Measurements from ENCODE around the gene ESRP2. TPM values are rescaled to one million over a fixed set of nuclear protein-coding genes. Genes with fewer than 3 reads are reported as not detected.

Gene ESRP2
- total RNA-seq (2014; rRNA removed; shearing (Covaris generic)): 104 and 122 TPM in 2 replicates

DNA sequence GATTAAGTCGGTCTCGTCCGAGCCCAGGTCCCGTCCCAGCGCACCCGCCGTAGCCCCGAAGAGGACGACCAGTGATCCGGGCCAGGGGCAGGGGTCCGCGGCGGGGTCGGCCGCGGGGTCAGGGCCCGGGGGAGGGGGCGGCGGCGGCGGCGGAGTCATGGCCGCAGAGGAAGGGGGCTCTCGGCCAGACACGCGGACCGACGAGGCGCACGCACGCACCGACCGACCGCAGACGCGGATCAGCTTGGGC is at the start of gene ESRP2:
ESRP2 (minus strand) TSS at position 241 of the 250 bp plus-strand sequence; CDS start at position 159, 82 bp downstream.
- no peak for DNase-seq (ENCODE audit: low spot score)

DNA sequence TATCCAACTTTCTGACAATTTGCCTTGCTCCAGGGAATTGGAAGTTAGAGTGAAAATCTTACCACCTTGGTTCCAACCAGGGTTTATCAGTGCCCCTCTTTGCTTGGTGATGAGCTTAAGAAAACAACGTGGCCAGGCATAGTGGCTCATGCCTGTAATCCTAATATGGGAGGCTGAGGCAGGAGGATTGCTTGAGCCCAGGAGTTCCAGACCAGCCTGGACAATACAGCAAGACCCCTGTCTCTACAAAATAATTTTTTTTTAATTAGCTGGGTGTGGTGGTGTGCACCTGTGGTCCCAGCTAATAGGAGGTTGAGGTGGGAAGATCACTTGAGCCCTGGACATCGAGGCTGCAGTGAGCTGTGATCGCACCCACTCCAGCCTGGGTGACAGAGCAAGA is 49.8 kb upstream of the ESRP2 start:
- DNase-seq (ENCODE audit: low spot score): no peak

DNA sequence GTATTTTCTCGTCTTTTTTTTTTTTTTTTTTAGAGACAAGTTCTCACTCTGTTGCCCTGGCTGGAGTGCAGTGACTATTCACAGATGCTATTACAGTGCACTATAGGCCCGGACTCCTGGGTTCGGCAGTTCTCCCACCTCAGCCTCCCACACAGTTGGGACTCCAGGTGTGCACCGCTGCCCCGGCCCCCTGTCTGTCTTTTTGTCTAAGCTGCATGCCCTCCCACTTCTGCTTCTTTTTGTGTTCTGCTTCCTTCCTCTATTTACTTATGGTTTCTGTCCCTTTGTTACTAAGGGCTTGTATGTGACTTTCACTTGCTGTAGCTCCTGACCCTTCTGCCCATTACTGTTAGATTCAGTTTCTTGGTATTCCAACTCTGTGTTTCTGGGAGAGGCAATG is 48.9 kb upstream of the ESRP2 start:
- DNase-seq (ENCODE audit: low spot score): no peak

DNA sequence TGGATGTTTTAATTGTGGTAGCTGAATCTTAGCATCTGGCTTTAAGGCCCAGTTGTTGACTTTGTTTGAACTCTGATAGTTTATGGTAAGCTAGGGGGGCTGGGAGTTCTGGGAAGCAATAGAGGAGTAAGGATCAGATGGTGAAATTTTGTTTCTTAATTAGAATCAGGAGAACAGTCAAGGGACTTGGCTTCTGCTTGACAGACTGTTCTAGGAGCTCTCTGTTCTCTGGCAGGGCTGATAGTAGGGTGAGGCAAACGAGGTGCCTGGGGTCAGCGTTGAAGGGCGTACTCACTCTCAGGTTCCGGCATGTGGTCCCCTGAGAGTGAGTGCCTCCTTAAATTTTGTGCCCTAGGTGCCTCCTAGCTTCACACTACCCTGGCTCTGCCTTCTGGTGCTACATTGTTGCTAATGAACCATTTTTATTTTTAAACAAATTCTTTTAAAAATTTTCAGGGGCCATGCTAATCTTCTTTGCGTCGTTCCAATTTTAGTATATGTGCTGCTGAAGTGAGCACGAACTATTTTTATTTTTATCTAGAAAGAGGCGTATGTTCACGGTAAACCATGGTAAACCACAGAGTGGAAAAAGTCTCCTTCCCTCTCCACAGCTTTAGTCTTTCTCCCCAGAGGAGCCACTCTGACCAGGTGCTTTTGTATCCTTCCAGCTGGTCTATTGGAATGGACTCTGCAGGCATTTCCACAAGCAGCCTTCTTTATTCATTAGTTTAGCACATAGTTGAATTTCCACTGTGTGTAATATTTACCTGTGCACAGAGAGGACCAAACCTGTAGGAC is 48.1 kb upstream of the ESRP2 start:
- no peak for DNase-seq (ENCODE audit: low spot score)

DNA sequence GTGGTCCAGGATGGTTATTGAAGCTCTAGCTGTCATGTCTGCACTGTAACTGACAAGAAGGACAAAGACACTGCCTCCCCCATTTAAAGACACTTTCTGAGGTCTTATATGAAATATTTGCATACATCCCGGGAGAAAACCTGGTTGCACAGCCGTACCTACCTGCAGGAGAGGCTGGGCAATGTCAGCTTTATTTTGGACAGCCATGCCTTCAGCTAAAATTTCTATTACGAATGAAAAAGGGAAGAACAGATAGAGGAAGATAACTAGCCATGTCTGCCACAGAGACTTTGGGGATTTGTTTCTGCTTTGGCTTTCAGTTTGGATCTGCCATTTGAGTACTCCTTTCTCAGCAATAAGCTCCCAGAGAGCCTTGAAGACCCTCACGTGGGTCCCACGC is 47.4 kb upstream of the ESRP2 start:
- DNase-seq (ENCODE audit: low spot score): no peak

DNA sequence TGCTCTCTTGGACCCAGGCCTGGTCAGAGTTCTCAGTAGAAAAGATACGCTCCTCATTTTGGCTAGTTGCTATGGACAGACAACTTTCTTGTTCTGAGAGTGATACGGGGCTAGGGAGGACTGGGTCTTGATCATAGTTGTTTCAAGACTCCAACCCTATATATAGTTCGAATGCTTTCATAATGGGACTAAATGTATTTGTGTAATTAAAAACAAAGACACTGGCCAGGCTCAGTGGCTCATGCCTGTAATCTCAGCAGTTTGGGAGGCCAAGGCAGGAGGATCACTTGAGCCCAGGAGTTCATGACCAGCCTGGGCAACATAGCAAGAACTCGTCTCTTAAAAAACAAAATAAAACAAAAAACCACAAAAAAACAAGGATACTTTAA is 46.1 kb upstream of the ESRP2 start:
- DNase-seq (ENCODE audit: low spot score): no peak

DNA sequence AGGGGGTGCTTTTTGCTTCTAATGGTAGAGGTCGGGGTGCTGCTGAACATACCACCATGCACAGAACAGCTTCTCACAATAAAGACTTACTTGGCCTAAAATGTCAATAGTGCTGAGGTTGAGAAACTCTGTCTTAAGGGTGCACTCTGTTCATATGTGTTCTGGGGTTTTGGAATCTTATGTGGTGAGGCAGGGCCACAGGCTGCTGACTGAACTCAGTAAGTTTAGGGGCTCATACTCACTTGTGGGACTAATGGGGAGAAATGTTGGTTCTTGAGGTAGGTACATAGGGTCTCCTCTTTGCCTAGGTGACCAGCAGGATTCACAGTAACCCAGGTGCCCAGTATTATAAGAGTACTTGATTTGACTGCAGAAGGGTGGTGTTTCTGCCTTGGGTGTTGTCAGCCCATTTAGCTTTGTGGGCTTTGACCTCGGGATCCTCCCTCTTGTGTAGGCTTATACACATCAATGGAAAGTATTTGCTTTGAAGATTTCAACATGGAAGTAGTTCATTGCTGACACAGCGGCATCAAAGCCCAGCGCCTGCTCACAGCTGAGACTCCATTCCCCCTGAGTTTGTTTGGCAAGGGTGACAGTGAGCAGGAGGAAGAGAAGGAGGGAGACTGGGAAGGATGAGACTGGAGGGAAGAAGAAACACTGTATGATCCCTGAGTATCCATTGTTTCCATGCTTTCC is 45.6 kb upstream of the ESRP2 start:
- DNase-seq (ENCODE audit: low spot score): no peak

DNA sequence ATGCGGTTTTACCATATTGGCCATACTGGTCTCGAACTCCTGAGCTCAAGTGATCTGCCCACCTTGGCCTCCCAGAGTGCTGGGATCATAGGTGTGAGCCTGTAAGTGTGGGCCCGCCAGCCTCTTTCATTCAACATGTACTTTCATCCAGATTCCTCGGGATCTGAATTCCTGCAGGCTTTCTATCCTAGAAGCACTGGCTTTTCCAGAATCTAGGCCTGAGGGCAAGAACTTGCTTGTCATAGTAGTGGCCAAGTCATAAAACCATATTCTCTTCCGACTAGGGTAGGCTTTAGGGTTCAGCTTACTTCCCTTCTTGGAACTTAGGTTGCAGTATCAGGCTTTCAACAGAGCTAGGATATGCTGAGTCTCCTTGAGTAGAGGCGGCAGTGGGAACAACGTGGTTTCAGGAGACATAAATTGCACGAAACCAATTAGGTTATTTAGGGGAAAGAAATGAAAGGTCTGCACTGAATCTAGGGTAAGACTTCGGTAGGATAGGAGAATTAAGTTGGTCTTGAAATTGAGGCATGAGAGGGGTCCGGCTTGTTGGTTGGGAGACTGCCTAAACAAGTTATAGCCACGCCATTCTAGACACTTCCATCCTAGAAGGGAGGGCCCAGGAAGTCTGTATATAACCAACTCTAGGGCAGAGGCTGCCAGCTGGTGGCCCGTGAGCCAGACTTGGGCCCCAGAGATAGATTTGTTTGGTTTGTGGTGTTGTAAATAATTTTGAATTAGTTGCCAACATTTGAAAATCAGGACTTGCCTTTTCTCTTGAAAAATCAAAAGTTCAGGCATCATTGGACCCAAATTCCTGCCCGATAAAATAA is 44.0 kb upstream of the ESRP2 start:
- no peak for DNase-seq (ENCODE audit: low spot score)

DNA sequence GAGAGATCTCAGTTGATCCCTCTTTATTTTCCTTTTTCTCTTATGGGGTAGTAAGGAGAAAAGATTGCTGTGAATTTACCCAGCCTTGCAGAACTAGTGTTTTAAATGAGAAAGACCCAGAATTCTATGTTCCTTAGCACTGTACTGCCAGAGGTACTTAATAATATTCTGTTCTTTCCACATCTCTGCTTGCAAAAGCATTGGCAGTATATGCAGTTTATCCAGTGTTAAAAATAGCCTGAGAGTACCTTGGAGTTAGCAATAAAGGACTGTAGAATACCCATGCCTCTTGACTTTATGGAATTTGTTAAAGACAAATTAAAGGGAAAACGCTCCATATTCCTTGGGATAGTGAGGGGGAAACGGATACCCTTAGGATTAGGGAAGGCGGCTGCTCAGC is 40.3 kb upstream of the ESRP2 start:
- DNase-seq (ENCODE audit: low spot score): no peak

DNA sequence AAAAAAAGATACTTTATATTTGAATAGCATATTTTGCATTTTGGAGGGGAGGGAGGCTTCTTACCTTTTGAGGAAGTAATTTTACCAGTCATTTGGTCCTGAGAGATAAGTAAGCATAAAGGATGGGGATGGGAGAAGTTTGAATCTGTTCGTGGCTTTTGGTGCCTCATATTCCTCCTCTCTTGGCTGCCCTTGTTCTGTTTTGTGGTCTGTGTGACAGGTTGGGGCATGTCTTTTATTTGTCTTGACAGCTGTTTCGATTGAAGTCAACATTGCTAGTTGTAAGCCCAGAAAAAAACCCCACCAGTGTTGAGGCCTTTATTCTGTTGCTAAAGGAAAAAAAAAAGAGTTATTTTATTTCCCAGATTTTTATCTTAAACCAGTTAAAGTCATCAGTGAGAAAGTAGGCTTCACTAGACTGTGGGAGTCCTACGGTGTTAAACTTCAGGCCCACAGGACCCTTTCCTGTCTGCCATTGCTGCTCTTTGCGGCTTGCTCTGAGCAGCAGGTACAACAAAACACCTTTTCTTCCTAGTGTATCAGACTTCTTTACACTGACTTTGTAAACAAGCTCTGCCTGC is 39.8 kb upstream of the ESRP2 start:
- no peak for DNase-seq (ENCODE audit: low spot score)

DNA sequence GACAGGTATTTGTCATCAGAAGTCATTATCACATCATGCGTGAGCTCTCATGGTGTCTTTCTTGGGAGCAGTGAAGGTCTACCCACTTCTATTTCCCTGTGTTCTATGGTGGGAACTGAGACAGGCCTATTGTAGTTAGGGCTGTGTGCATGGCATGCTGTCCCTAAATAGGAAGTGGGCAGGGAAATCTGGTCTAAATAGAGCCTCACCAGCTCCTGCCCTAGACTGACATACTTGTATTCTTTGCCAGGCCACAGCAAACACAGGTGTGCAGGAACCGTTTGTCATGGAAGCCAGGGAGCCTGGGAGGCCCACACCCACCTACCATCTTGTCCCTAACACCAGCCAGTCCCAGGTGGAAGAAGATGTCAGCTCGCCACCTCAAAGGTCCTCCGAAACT is 38.5 kb upstream of the ESRP2 start:
- no peak for DNase-seq (ENCODE audit: low spot score)

DNA sequence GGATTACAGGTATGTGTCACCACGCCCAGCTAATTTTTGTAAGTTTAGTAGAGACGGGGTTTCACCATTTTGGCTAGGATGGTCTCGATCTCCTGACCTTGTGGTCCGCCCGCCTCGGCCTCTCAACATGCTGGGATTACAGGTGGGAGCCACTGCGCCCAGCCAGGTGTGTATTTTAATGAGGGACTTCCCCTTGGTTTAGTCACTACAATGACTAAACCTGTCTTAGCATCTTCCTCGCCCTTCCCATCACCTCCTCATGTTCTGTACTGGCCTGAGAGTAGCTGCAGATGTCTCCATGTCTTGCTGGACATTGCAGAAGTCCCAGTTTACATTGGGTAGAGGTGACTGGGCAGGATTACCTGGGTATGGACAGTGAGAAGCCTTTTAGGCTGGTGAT is 38.0 kb upstream of the ESRP2 start:
- DNase-seq (ENCODE audit: low spot score): no peak

DNA sequence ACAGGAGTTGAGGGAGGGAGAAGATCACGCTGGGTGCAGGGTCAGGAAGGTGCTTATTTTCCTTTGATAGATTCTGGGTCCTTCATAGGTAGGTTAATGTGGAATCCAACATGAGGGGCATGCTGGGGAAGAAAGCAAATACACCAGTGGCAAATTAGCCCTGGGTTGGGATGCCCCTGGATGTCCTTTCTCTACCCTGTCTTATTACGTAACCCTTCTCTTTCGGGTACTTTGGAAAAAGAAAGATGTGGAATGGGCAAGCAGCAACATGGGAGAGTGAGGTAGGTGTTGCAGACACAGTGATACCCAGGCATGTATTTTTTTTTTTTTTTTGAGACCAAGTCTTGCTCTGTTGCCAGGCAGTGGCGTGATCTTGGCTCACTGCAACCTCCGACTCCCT is 37.5 kb upstream of the ESRP2 start:
- no peak for DNase-seq (ENCODE audit: low spot score)

DNA sequence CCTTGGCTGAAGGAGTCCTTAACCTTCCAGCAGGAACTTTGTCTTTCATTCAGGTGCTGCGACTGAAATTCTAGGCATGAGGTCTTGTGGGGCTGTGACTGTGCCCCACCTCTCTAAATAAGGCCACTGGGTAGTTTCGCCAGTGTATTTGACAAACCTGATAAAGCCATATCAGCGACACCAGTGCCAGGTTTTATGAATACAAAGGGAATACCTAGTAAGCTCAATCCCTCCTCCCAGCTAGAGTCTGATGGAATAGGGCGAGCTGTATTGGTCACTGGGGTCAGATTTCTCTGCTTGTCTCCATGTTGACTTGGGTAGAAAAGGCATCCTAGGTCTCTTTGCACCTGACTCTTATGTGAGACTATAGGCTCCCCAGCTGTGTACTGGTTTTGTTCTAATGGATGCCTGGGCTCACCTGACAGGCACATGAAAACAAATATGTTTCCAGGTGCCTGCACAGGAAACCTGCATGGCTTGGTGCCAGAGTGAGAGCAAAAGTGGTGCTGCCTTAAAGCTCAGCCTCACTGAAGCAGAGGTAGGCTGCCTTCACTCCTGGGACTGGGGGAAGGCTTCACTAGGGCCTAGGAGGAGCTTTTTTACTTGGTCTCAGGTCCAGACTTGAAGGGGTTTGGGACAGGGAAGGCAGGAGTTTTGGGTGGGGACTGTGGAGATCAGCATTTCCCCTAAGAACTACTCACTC is 36.7 kb upstream of the ESRP2 start:
- DNase-seq (ENCODE audit: low spot score): no peak

DNA sequence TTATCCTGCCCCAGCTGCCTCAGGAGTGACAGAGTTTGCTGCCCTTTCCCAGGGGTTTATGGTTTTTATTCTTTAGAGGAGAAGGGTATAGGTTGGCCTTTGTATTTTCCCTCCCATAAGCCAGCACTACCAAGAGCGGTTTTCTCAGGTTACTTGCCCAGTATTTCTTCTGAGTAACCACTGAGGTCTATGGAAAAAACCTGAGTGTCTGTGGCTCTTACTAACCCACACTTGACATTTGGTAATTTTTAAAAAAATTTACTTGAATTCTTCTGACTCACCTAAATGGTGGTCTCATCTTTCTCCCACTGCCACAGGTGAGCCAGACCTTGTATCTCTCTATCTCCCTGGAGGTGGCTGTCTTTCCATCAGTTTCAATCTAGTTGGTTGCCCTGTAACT is 34.4 kb upstream of the ESRP2 start:
- DNase-seq (ENCODE audit: low spot score): no peak

DNA sequence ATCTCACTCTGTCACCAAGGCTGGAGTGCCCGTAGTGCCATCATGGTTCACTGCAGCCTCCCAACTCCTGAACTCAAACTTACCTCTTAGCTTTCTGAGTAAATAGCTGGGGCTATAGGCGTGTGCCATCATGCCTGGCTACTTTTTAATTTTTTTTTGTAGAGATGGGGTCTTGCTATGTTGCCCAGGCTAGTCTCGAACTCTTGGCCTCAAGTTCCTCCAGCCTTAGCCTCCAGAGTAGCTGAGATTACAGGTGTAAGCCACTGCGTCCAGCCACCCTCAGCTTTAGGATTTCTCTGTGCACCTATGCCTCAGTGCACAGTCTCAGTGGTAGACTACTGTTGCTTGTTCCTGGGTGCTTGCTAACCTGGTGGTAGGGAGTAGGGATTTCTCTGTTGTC is 33.9 kb upstream of the ESRP2 start:
- no peak for DNase-seq (ENCODE audit: low spot score)

DNA sequence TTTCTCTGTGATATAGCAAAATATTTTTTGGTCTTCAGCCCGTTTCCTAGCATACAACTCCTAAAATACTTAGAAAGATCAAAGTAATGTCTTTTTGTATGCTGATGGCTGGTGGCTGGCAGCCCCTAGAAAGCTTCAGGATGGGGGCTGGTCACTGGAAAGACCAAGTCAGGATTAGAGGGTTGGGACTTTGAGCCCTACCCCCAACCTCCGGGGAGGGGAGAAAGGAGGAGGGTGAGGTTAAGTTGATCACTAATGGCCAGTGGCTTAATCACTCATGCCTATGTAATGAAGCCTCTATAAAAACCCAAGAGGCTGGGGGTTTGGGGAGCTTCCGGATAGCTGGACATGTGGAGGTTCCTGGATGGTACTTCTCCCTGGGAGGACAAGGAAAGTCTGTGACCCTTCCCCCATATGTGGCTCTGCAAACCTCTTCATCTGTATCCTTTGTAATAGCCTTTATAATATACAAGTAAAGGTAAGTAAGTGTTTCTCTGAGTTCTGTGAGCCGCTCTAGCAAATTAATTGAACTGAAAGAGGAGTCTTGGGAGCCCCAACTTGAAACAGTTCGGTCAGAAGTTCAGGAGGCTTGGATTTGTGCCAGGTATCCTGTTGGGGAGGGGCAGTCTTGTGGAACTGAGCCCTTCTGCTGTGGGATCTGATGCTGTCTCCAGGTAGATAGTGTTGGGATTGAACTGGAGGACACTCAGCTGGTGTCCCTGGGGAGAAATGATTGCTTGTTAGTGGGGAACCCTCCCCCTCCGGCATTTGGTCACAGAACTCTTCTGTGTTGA is 31.9 kb upstream of the ESRP2 start:
- DNase-seq (ENCODE audit: low spot score): peak; percentile 45

DNA sequence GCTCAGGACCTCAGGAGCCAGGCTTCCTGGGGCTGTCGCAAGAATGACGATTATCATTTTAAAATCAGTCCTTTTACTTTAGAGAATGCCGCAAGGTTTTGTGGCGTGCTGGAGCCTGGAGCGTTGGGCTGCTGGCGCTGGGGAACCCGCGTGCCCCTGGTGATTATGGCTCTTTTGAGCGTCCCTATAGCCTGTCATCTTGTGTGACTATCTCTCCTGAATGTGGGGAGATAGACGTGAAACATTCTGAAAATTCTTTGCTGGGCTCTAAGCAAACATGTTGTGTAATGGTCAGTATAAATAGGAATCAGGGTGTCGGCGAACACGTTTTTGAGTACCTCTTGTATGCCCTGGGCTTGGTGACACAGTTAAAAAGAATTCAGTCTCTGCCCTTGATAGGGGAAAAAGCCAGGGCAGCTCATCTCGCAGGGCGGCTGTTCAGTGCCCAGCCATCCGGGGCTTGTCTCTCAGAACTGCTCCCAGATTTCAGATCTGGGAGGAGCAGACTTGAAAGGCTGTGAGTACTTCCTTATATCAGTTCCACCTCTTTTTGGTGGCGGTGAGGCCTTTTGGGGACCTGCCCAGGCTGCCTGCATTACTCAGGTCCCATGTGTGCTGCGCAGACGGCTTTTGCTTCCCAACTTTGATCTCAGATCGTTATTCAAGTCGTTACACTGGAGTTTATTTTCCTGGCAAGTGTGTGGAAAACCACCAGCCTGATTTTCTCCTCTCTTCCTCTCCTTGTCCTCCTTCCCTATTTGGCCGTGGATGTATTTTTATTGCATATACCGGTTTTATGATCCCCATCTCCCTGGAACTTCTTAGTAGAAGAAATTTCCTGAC is 29.4 kb upstream of the ESRP2 start:
- peak; percentile 88 for DNase-seq (ENCODE audit: low spot score)

DNA sequence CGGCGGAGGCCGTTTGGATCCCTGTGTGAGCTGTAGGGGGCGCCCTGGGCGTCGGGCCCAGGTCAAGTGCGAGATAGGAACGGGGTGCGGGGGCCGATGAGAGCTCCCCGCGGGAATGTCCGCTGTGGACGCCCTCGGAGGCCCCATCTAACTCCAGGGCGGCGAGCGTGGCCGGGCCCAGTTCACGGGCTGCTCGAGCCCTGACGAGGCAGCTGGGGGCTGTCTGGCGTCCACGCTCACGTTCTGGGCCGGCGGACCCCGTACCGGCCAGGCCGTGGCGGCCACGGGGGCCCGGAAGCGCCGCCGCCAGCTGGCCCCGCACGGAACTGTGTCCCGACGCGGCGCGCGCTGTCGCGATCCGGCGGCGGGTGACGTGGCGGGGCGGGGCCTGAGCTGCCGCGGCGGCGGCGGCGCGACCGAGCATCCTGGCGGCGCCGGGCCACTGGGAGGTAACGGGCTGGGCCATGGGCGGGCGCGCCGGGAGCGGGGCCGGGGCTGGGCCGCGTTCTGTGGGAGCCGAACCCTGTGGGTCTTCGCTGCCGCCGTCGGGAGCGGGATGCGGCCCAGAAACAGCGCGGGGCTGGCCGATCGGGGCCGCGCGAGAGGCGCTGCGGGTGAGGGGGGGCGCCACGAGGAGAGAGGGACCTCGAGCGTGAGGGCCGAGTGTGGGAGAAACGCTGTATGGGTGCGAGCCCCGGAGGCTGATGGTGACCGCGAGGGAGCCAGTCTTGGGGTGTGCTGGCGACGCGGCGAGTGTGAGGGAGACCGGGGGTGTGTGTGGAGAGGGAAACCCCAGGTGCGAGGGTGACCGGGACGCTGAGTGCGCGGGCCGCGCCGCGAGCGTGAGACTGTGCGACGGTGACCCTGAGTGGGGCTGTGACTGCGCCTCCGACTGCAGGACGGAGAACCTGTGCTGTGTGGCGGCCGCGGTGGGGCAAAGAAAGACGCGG is 28.5 kb upstream of the ESRP2 start, which contains the start of gene SLC7A6:
SLC7A6 (plus strand) TSS at position 399 of the 950 bp plus-strand sequence. CDS start 10,201 bp downstream, outside the sequence.
- DNase-seq (ENCODE audit: low spot score): peak; percentile 85
